H9 (cell line): ENCODE data around the gene CES1. TPM values are rescaled to one million over a fixed set of nuclear protein-coding genes. Genes with fewer than 3 reads are reported as not detected.

Experiments
- DNase-seq: peaks from one replicate; pipeline ENCODE4 v3.0.0-alpha.2; 2017
- H2AFZ ChIP-seq: one replicate; pipeline ENCODE4 v1.6.1; 2013; ENCODE audit warnings: mild to moderate bottlenecking, low read length, control low read depth, moderate library complexity
- H2AK5ac ChIP-seq: 2 replicates; pipeline ENCODE4 v1.6.1; 2013; ENCODE audit warnings: low read length, control low read depth, mixed read lengths; ENCODE audit not compliant: insufficient read length
- H2BK120ac ChIP-seq: one replicate; pipeline ENCODE4 v1.6.1; 2013; ENCODE audit warnings: low read depth, mild to moderate bottlenecking, low read length, control low read depth, inconsistent platforms; ENCODE audit not compliant: poor library complexity, severe bottlenecking
- H2BK12ac ChIP-seq: 2 replicates; pipeline ENCODE4 v1.6.1; 2013; ENCODE audit warnings: low read length, control low read depth, mixed read lengths, low read depth; ENCODE audit not compliant: insufficient read length
- H2BK15ac ChIP-seq: 2 replicates; pipeline ENCODE4 v1.6.1; 2013; ENCODE audit warnings: low read depth, low read length, control low read depth
- H2BK20ac ChIP-seq: one replicate; pipeline ENCODE4 v1.6.1; 2013; ENCODE audit warnings: low read depth, mild to moderate bottlenecking, low read length, control low read depth, inconsistent platforms; ENCODE audit not compliant: poor library complexity, severe bottlenecking
- H2BK5ac ChIP-seq: 2 replicates; pipeline ENCODE4 v1.6.1; 2013; ENCODE audit warnings: low read length, control low read depth, mixed read lengths; ENCODE audit not compliant: insufficient read length
- H3K14ac ChIP-seq: 2 replicates; pipeline ENCODE4 v1.6.1; 2013; ENCODE audit warnings: low read length, control low read depth; ENCODE audit not compliant: insufficient read depth
- H3K18ac ChIP-seq: 2 replicates; pipeline ENCODE4 v1.6.1; 2013; ENCODE audit warnings: low read depth, mild to moderate bottlenecking, mixed read lengths, low read length, control low read depth; ENCODE audit not compliant: insufficient read length
- H3K23ac ChIP-seq: 2 replicates; pipeline ENCODE4 v1.6.1; 2013; ENCODE audit warnings: low read length, control low read depth, mixed read lengths, low read depth; ENCODE audit not compliant: insufficient read length
- H3K23me2 ChIP-seq: 2 replicates; pipeline ENCODE4 v1.6.1; 2013; ENCODE audit warnings: low read depth, mild to moderate bottlenecking, mixed read lengths, low read length, control low read depth; ENCODE audit not compliant: insufficient read length, poor library complexity, severe bottlenecking
- H3K27ac ChIP-seq: 2 replicates; pipeline ENCODE4 v1.5.1; 2013; ENCODE audit warnings: low read length, control low read depth, mixed read lengths, low read depth; ENCODE audit not compliant: insufficient read length
- H3K27me3 ChIP-seq: 2 replicates; pipeline ENCODE4 v1.6.1; 2013; ENCODE audit warnings: low read length, control low read depth, inconsistent platforms; ENCODE audit not compliant: insufficient read depth
- H3K4ac ChIP-seq: 2 replicates; pipeline ENCODE4 v1.6.1; 2013; ENCODE audit warnings: low read depth, mild to moderate bottlenecking, control low read depth, inconsistent platforms, low read length, moderate library complexity
- H3K4me1 ChIP-seq: 2 replicates; pipeline ENCODE4 v1.6.1; 2013; ENCODE audit warnings: low read length, control low read depth, inconsistent platforms; ENCODE audit not compliant: insufficient read depth
- H3K4me2 ChIP-seq: 2 replicates; pipeline ENCODE4 v1.6.1; 2013; ENCODE audit warnings: low read length, control low read depth, mixed read lengths; ENCODE audit not compliant: insufficient read length, insufficient read depth
- H3K56ac ChIP-seq: 2 replicates; pipeline ENCODE4 v1.6.1; 2013; ENCODE audit warnings: low read depth, mild to moderate bottlenecking, mixed read lengths, low read length, control low read depth; ENCODE audit not compliant: insufficient read length
- H3K79me1 ChIP-seq: 2 replicates; pipeline ENCODE4 v1.6.1; 2013; ENCODE audit warnings: low read depth, mild to moderate bottlenecking, moderate library complexity, low read length, control low read depth, inconsistent platforms; ENCODE audit not compliant: insufficient read depth, poor library complexity, severe bottlenecking
- H3K79me2 ChIP-seq: 2 replicates; pipeline ENCODE4 v1.6.1; 2013; ENCODE audit warnings: low read length, control low read depth, inconsistent platforms; ENCODE audit not compliant: insufficient read depth
- H3K9ac ChIP-seq: 2 replicates; pipeline ENCODE4 v1.6.1; 2013; ENCODE audit warnings: low read length, control low read depth, mixed read lengths; ENCODE audit not compliant: insufficient read length; ENCODE audit errors: extremely low read depth
- H3K9me3 ChIP-seq: one replicate; pipeline ENCODE4 v1.6.1; 2013; ENCODE audit warnings: low read depth, low read length, inconsistent platforms; ENCODE audit not compliant: control insufficient read depth
- H3T11ph ChIP-seq: one replicate; pipeline ENCODE4 v1.6.1; 2013; ENCODE audit warnings: mild to moderate bottlenecking, low read length, control low read depth, inconsistent platforms
- H4K20me1 ChIP-seq: one replicate; pipeline ENCODE4 v1.6.1; 2013; ENCODE audit not compliant: control insufficient read depth, insufficient read length, insufficient read depth
- H4K5ac ChIP-seq: 2 replicates; pipeline ENCODE4 v1.6.1; 2013; ENCODE audit warnings: low read depth, mild to moderate bottlenecking, mixed read lengths, low read length, control low read depth; ENCODE audit not compliant: insufficient read length
- H4K8ac ChIP-seq: replicated peaks from 2 replicates; pipeline ENCODE4 v1.6.1; 2013; ENCODE audit warnings: low read length, control low read depth, mixed read lengths, low read depth; ENCODE audit not compliant: insufficient read length
- H4K91ac ChIP-seq: 2 replicates; pipeline ENCODE4 v1.6.1; 2013; ENCODE audit warnings: low read depth, mild to moderate bottlenecking, moderate library complexity, mixed read lengths, low read length, control low read depth; ENCODE audit not compliant: insufficient read length
- H3K27ac Mint-ChIP-seq, 3 experiments: 2 replicates in 2 of 3; 3 replicates in 1 of 3; pipeline ENCODE4 v1.8.0; 2020 to 2021; ENCODE audit warnings: mixed read lengths in 3 of 3, mild to moderate bottlenecking in 1 of 3, moderate library complexity in 1 of 3
- H3K27me3 Mint-ChIP-seq: 2 replicates; pipeline ENCODE4 v1.8.0; 2021; ENCODE audit warnings: low read depth, mild to moderate bottlenecking, moderate library complexity, mixed read lengths
- H3K36me3 Mint-ChIP-seq, 3 experiments: 2 replicates in 2 of 3; 3 replicates in 1 of 3; pipeline ENCODE4 v1.8.0; 2020 to 2021; ENCODE audit warnings: low read depth in 3 of 3, mixed read lengths in 3 of 3; ENCODE audit not compliant: insufficient read depth in 1 of 3
- H3K4me1 Mint-ChIP-seq, 2 experiments: 2 replicates each; pipeline ENCODE4 v1.8.0; 2020; ENCODE audit warnings: mixed read lengths in 2 of 2
- H3K4me3 Mint-ChIP-seq, 2 experiments: 2 replicates in 1 of 2; 3 replicates in 1 of 2; pipeline ENCODE4 v1.8.0; 2020 to 2021; ENCODE audit warnings: mild to moderate bottlenecking in 2 of 2, mixed read lengths in 2 of 2, moderate library complexity in 1 of 2
- H3K9me3 Mint-ChIP-seq, 2 experiments: 2 replicates in 1 of 2; 3 replicates in 1 of 2; pipeline ENCODE4 v1.8.0; 2020; ENCODE audit warnings: mild to moderate bottlenecking in 2 of 2, mixed read lengths in 2 of 2, moderate library complexity in 1 of 2
- WGBS: extraction: QIAGEN DNeasy Blood & Tissue Kit; methylation state at CpG from one replicate; pipeline ENCODE4 v1.1.7; 2013; ENCODE audit warnings: missing lambda C conversion rate, low lambda C conversion rate, mixed read lengths; ENCODE audit not compliant: insufficient read length; ENCODE audit errors: extremely low coverage; 5-methylcytosine and 5-hydroxymethylcytosine counted together
- total RNA-seq: library from RNA; stranded (reverse); gene quantifications from 2 replicates; pipeline ENCODE4 v1.2.1, GENCODE V29; 2021
- TF ChIP-seq, protein P1 (sequence below): fragments of 200-600 bp; sonication (generic); conservative IDR thresholded peaks from 3 replicates; pipeline ENCODE4 v1.8.0; 2021; ENCODE audit warnings: antibody characterized with exemption, mild to moderate bottlenecking

Gene CES1
- total RNA-seq, 1 experiment from 2014 or later = not detected

DNA sequence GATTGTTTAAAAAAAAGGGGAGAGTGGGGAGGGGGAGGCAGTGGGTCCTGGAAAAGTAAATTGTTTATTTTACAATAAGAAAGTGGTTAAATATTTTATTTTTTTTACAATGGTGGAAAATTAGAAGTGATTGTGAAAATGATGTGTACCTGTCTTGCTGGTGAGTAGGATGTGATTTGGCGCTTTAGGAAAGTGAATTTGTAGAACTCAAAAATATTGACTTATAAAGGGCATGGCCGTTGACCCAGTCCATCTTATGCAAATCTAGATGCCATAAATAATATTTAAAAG, 10.2 kb upstream of the CES1 start:
- Mint-ChIP-seq H3K36me3 (no peaks in the 10 kb centered on the region), H3K4me3 (no peak overlapping the region), H3K27ac (no peak overlapping the region), H3K27me3 (peaks cover 14% of the 10 kb centered on the region), H3K9me3 (no peaks in the 10 kb centered on the region), H3K4me1 (peaks cover 0 to 6% of the 10 kb centered on the region in 2 experiments; a peak in 3 of 4 replicates)
- Histone ChIP-seq H3K4me1 (no peaks in the 10 kb centered on the region), H3K79me2 (no peaks in the 10 kb centered on the region), H4K20me1 (no peaks in the 10 kb centered on the region), H2BK12ac (no peak overlapping the region), H3K4me2 (no peak overlapping the region), H2BK20ac (no peak overlapping the region), H3K79me1 (no peaks in the 10 kb centered on the region), H4K5ac (no peak overlapping the region), H3K4ac (no peak overlapping the region), H2BK120ac (no peak overlapping the region), H3K18ac (no peak overlapping the region), H3K14ac (no peak overlapping the region), H3T11ph (no peak overlapping the region), H3K9ac (no peak overlapping the region), H3K9me3 (no peaks in the 10 kb centered on the region), H2BK15ac (no peak overlapping the region), H3K27ac (no peak overlapping the region), H3K56ac (no peak overlapping the region), H3K23ac (no peak overlapping the region), H2BK5ac (no peak overlapping the region), H4K8ac (no peak overlapping the region), H4K91ac (no peak overlapping the region), H2AK5ac (no peak overlapping the region), H2AFZ (no peak overlapping the region), H3K27me3 (no peaks in the 10 kb centered on the region), H3K23me2 (no peaks in the 10 kb centered on the region)
- WGBS = no CpG with 5 or more reads among the region's 2 CpGs
- TF ChIP-seq, protein P1, sequence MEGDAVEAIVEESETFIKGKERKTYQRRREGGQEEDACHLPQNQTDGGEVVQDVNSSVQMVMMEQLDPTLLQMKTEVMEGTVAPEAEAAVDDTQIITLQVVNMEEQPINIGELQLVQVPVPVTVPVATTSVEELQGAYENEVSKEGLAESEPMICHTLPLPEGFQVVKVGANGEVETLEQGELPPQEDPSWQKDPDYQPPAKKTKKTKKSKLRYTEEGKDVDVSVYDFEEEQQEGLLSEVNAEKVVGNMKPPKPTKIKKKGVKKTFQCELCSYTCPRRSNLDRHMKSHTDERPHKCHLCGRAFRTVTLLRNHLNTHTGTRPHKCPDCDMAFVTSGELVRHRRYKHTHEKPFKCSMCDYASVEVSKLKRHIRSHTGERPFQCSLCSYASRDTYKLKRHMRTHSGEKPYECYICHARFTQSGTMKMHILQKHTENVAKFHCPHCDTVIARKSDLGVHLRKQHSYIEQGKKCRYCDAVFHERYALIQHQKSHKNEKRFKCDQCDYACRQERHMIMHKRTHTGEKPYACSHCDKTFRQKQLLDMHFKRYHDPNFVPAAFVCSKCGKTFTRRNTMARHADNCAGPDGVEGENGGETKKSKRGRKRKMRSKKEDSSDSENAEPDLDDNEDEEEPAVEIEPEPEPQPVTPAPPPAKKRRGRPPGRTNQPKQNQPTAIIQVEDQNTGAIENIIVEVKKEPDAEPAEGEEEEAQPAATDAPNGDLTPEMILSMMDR = no peak
- DNase-seq = no peak
